GM19043 (cell line): ENCODE measurements around the gene ATP6V1F.

Source experiments
- ATAC-seq: cut with Tn5 transposase; IDR thresholded peaks from one replicate; pipeline ENCODE4 v1.9.1; 2021; ENCODE audit warnings: low read depth; ENCODE audit not compliant: unreplicated experiment

ATP6V1F gene

DNA sequence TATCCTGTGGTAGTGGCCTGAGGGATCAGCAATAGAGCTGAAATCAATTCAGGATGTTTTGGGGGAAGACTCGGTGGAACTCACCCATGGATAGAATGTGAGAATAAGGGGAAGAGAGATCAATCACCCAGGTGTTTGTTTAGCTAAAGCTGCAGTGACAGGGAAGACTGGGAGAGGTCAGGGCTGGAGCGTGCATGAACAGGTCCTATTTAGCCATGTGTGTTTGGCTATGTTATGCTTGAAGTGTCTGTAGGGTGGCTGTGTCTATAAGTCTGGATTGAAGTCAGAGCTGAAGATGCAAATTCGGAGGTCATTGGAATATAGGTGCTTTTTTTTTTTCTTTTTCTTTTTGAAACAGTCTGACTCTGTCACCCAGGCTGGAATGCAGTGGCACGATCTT is 4.6 kb downstream of the ATP6V1F start:
- ATAC-seq = no peak

GRCh38 chr7:128867842-128868623 is 5.4 kb downstream of the ATP6V1F start:
- no peak for ATAC-seq

GRCh38 chr7:128868624-128869137 is 6.0 kb downstream of the ATP6V1F start:
- ATAC-seq = no peak

DNA sequence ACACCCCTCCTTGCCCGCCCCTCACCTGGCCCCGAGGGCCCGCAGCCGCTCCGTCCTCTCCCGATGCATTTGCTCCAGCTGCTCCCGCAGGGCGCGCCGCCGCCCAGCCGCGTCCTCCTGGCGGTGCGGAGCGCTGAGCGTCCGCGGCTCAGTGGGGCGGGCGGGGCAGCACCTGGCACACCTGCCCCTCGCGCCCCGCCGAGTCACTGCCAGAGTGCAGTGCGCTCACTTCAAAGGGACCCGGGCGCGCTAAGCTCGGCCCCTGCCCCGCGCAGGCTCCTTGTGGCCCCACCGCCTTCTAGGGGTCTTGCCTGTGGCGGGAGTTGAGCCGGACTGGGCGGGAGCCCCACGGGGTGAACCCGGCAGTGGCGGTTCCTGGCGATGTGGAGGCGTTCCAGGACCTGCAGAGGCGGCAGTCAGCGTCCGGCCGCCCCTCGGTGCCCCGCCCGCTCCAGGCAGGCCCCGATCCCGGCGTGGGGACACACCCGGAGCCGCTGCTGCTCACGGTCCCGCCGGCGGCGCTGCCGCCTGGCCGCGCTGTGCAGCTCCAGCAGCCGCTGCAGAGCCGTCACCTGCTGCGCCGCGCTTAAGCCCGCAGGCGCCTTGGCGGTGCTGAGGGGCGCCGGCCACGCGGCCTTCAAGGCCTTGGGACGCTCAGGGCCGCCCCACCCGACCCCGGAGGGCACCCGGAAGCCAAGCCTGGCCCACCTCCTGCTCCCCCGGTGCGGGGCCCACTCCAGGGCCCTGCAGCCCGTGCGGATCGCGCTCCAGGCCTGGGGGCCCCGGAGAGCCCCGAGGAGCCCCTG is 6.7 kb downstream of the ATP6V1F start:
- ATAC-seq = peak; percentile 61

DNA sequence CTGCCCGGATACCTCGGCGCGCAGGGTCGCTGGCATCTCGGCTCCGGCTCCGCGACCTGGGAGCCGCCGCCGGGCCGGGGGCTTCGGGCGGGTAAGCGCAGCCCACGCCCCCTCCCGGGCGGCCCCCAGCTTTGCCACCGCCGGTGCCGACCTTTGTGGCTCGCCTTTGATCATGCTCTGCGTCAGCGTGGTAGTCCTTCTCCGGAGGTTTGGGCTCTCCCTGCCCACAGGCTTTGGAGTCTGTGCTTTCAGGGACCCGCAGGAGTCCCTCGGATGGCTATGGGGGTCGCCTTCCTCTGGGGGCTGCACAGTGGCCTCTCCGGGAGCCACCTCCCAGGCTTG is 7.3 kb downstream of the ATP6V1F start:
- no peak for ATAC-seq

DNA sequence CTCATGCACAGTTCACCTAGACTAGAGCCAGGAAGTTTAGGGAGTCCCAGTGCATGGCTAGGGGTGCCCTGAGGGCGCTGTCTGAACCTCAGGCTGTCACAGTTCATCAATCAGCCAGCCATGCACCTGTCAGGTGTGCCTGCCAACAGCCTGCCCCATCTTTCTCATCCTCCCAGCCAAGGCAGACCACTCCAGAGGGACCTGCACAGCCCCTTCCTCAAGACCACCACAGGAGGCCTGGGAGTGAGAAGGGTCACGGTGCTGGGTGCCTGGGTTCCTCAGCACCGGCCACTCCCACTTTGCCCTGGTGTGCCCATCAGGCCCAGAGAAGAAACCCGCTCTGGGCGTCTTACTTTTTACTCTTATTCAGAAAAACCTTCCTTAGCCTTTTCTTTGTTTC is 8.4 kb downstream of the ATP6V1F start:
- no peak for ATAC-seq

GRCh38 chr7:128872394-128872824 is 9.8 kb downstream of the ATP6V1F start:
- ATAC-seq = no peak

GRCh38 chr7:128873234-128873633 is 10.6 kb downstream of the ATP6V1F start:
- ATAC-seq = no peak

DNA sequence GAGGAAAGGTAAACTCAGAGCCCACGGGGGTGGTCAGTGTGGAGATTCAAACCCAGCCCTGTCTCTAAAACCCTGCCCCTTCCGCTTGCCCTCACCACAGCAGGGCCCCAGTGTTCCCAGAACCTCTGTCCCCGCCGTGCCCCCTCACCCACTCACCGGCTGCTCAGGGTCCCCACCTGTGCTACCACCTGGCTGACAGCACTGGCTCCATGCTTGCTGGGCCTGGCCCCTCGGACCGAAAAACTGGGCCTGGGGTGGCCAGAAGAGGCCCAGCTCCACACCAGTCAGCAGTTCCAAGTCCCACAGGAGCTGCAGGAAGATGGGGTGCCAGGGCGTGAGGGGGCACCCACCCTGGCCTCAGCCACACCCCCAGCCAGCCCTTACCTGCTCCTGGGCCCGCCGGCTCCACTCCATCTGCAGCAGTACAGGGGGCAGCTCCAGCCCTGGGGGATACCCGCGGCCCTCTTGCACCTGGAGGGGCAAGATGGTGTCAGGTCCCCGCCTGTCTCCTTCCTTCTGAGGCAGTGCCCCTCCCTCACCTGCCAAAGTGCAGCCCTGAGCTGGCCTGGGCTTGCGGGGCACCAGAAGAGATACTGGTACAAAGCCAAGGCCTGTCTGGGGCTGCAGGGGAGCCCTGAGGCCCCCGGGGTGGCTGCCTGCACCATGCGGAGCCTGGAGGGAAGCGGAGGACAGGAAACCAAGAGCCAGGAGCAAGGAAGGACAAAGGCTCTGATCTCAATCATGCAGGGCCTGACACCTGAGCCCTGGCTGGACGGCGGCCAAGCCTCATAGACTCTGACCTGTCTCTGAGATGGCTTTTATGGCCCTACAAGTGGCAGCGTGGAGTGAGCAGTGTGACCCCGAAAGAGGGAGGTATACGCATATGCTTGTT is 11.7 kb downstream of the ATP6V1F start:
- no peak for ATAC-seq

DNA sequence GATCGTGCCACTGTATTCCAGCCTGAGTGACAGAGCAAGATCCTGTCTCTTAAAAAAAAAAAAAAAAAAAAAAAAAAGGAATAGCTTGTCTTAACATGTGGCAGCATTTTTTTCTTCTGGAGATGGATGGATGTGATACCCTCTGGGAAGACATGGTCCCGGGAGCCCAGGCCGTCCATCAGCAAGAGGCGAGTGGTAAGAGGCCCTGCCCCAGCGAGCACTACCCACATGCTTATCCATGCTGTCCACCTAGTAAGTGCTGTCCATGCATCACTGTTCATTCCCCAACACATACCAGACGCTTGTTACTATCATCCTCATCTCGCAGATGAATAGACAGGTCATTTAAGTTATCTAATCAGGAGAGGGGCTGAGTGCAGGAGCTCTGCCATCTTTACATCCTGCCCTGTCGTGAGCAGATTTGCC is 12.9 kb downstream of the ATP6V1F start:
- no peak for ATAC-seq

- no peak for ATAC-seq
Measured at GRCh38 chr7:128876127-128876526, 13.5 kb downstream of the ATP6V1F start.

DNA sequence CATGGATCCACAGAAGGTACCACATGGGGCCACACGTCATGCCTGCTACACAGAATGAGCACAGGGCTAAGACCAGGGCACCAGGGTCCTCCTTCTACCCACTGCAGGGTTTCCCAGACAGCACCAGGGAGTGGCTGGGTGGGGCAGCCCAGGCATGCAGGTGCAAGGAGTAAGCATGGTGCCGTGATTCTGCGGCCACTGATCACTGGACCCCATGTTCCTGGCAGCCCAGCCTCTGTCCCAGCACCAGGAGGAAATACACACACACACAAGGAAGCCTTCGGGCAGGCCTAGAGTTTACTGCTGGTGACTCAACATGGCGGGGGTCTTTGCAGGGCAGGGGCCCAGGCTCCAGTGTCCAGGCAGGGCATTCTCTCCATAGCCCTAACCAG is 13.9 kb downstream of the ATP6V1F start:
- no peak for ATAC-seq

DNA sequence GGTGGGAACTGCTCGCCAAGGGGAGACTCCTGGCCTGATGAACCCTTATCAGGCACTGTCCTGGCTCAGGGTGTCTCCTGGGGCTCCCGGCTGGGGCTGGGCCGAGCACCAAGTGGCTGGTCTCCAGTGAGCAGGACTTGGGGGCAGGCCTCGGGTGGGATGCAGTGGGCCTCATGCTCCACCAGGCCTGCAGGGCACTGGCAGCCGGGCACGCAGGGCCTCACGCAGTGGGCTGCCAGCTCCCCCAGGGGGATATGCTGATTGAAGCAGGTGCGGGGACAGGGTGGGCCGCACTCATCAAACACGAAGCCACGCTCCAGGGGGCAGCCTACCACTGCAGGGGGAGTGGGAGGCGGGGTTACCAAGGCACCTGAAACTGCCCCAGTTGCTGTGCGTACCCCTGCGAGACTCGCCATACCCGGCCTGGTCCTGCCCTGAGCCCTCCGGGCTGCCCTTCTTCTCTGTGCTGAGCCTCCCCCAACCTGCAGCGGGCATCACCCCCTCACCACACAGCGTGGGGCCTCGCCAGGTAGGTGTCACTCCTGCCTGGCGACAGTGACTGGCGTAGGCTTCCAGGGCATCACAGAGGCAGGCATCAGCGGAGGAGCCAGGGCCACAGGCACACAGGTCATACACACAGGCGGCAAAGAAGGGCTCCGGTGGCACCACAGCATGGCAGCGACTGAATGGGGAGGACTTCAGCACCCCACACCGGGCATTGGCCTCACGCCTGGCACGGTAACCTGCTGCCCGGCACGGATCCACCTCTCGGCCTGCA is 14.5 kb downstream of the ATP6V1F start:
- ATAC-seq = no peak

DNA sequence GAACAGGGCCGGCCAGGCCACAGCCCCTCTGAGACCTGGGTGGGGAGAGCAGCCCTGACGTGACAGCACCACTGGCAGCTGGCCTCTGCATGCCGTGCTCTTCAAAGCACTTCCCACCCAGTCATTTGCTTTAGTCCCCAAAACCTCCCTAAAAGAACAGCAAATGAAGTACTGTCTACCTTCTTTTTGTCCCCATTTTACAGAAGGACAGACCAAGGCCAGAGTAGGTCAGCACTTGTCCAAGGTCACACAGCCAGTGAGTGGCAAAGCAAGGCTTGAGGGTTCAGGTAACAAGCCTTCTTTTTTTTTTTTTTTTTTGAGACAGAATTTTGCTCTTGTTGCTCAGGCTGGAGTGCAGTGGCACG is 15.1 kb downstream of the ATP6V1F start:
- no peak for ATAC-seq

DNA sequence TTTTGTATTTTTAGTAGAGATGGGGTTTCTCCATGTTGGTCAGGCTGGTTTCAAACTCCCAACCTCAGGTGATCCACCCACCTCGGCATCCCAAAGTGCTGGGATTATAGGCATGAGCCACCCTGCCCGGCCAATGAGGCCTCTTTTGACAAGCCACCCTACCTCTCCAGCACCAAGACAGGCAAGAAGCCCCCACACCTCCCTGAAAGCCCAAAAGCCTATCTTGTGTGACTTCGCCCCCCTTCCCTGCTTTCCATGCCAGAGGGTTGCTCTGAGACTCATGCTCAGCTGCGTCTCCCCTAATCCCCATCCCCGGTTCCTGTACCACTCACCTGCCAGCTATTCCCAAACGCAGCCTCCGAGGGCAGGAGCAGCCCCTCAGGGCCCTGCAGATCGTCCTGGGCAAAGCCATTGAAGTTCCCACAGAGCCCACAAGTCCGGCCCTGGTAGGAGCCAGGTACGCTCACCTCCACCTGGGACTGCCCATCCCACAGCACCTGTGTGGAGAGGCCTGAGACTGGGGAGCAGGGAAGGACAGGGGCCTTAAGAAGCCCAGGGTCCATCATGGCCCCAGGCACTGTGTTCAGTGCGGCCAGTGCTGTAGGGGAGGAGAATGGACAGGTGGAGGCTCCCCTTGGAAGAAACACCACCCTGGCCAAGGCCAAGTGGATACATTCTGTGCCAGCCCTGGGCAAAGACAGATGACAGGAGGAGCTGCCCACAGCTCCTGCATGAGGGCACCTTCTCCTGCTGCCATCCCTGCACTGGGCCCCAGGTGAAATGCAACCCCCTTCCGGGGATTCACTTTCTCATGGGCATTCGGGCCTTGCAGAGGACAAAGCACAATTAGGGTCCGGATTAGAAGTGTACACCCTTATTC is 15.8 kb downstream of the ATP6V1F start:
- no peak for ATAC-seq

DNA sequence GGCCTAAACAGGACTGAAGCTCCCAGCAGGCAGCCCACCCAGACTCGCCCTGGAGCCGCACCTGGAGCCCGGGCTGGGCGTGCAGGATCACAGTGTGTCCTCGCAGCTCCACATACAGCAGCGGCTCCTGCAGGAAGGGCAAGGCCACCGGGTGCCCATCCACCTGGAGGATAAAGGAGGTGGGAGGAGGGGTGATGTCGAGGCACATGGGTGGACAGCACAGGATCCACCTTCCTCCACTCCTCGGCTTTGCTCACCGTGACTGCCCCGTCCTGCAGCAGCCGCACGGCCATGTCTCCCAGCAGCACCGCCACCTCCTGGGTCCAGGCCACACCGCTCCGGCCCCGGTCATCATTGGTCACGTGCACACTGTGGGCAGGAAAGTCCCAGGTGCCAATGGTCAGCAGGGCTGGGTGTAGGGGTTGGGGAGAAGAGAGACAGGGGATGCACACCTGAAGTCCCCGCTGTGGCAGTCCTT is 16.8 kb downstream of the ATP6V1F start:
- no peak for ATAC-seq

- ATAC-seq = no peak
Measured at GRCh38 chr7:128879939-128880746, 17.5 kb downstream of the ATP6V1F start.

DNA sequence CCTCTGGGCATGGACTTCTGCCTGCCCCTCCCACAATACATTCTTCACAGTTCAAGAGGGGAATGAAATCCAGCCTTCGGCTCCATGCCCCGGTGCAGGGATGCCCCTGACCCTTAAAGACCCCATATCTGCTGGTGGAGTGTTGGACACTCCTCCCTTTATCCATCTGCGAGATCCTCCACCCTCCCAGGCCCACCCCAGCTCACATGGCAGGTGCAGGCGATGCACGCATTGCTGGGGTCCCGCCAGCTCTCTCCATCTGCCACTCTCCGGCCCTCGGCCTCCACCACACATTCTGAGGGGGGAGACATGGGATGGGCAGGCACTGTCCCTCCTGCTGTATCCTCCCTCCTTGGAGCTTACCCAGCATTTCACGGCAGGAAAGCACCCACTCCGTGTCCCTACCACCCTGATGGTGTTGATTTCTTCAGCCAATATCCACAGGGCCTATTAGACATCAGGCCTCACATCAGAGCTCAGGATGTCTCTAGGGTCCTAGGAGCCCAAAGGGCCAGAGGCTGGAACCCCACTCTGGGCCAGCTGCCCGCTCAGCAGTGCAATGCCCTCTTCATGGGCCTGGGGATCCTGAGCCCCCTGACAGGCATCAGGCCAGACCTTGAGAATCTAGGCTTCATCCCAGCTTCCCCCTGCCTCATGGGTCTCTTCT is 18.3 kb downstream of the ATP6V1F start:
- no peak for ATAC-seq
